Fibroblast of mammary gland (primary cell): ENCODE results near the gene MLPH.

Source experiments
- DNase-seq: peaks from one replicate; pipeline ENCODE4 v3.0.0-alpha.2; 2010; ENCODE audit warnings: low read depth
- H3K4me3 ChIP-seq: 2 replicates; pipeline ENCODE4 v1.5.1; 2011; ENCODE audit warnings: low read depth, mild to moderate bottlenecking, low read length, moderate library complexity; ENCODE audit not compliant: control insufficient read depth
- CTCF ChIP-seq: conservative IDR thresholded peaks from 2 replicates; pipeline ENCODE4 v1.5.1; 2011; ENCODE audit warnings: low read depth, low read length, inconsistent platforms; ENCODE audit not compliant: control insufficient read depth, insufficient read depth

MLPH gene

GRCh38 chr2:237514474-237515130, 27.6 kb downstream of the MLPH start:
- no peak for TF ChIP-seq CTCF
- no peak for DNase-seq
- no peak overlapping the region for H3K4me3 ChIP-seq

- TF ChIP-seq CTCF: no peak
- no peak for DNase-seq
- H3K4me3 ChIP-seq: no peak overlapping the region
Measured at GRCh38 chr2:237515166-237515565, 28.1 kb downstream of the MLPH start.

GRCh38 chr2:237515621-237516275, 28.7 kb downstream of the MLPH start:
- no peak for DNase-seq
- TF ChIP-seq CTCF: no peak
- no peak overlapping the region for H3K4me3 ChIP-seq

- TF ChIP-seq CTCF: no peak
- no peak overlapping the region for H3K4me3 ChIP-seq
- no peak for DNase-seq
Measured at GRCh38 chr2:237517163-237517562, 30.1 kb downstream of the MLPH start.

- H3K4me3 ChIP-seq: no peak overlapping the region
- no peak for TF ChIP-seq CTCF
- no peak for DNase-seq
Measured at GRCh38 chr2:237517990-237518389, 30.9 kb downstream of the MLPH start.

- no peak for DNase-seq
- TF ChIP-seq CTCF: no peak
- H3K4me3 ChIP-seq: no peak overlapping the region
Measured at GRCh38 chr2:237519506-237520245, 32.6 kb downstream of the MLPH start.
